Mesendoderm (in vitro differentiated cells): ENCODE measurements around the gene ST3GAL4.

Experiments
- DNase-seq: peaks from one replicate; pipeline ENCODE4 v3.0.0; 2013
- H2AK5ac ChIP-seq: 2 replicates; pipeline ENCODE4 v1.6.1; 2013; ENCODE audit warnings: low read length, inconsistent platforms
- H2BK120ac ChIP-seq: 2 replicates; pipeline ENCODE4 v1.6.1; 2013; ENCODE audit warnings: low read depth, mild to moderate bottlenecking, low read length, moderate library complexity, mixed read lengths
- H2BK15ac ChIP-seq: replicated peaks from 2 replicates; pipeline ENCODE4 v1.6.1; 2013; ENCODE audit warnings: low read depth, mild to moderate bottlenecking, moderate library complexity
- H2BK5ac ChIP-seq: 2 replicates; pipeline ENCODE4 v1.6.1; 2013; ENCODE audit warnings: low read length, inconsistent platforms
- H3K18ac ChIP-seq: 2 replicates; pipeline ENCODE4 v1.6.1; 2013; ENCODE audit warnings: mild to moderate bottlenecking, low read length, mixed read lengths
- H3K23ac ChIP-seq: one replicate; pipeline ENCODE4 v1.6.1; 2013; ENCODE audit warnings: low read length
- H3K27ac ChIP-seq: 2 replicates; pipeline ENCODE4 v1.5.1; 2013; ENCODE audit warnings: low read depth, mild to moderate bottlenecking, inconsistent platforms, low read length, moderate library complexity
- H3K27me3 ChIP-seq: 2 replicates; pipeline ENCODE4 v1.6.1; 2013; ENCODE audit warnings: low read length, control low read depth, mild to moderate bottlenecking, inconsistent platforms; ENCODE audit not compliant: insufficient read depth, poor library complexity
- H3K36me3 ChIP-seq: 2 replicates; pipeline ENCODE4 v1.6.1; 2013; ENCODE audit warnings: low read length, inconsistent platforms; ENCODE audit not compliant: control insufficient read depth, insufficient read depth
- H3K4ac ChIP-seq: one replicate; pipeline ENCODE4 v1.6.1; 2013; ENCODE audit warnings: low read depth, mild to moderate bottlenecking, low read length, moderate library complexity
- H3K4me1 ChIP-seq: 2 replicates; pipeline ENCODE4 v1.6.1; 2013; ENCODE audit warnings: low read depth, low read length, inconsistent platforms; ENCODE audit not compliant: control insufficient read depth
- H3K4me2 ChIP-seq: 2 replicates; pipeline ENCODE4 v1.6.1; 2013; ENCODE audit warnings: low read length
- H3K4me3 ChIP-seq: 2 replicates; pipeline ENCODE4 v1.5.1; 2013; ENCODE audit warnings: mild to moderate bottlenecking, low read length
- H3K56ac ChIP-seq: one replicate; pipeline ENCODE4 v1.6.1; 2013; ENCODE audit warnings: low read length
- H3K79me1 ChIP-seq: 2 replicates; pipeline ENCODE4 v1.6.1; 2013; ENCODE audit warnings: low read length, inconsistent platforms
- H3K79me2 ChIP-seq: 2 replicates; pipeline ENCODE4 v1.6.1; 2013; ENCODE audit warnings: mild to moderate bottlenecking, low read length; ENCODE audit not compliant: control insufficient read depth, insufficient read depth
- H3K9ac ChIP-seq: 2 replicates; pipeline ENCODE4 v1.6.1; 2013; ENCODE audit warnings: low read length, inconsistent platforms
- H4K5ac ChIP-seq: one replicate; pipeline ENCODE4 v1.6.1; 2013; ENCODE audit warnings: low read length
- H4K8ac ChIP-seq: one replicate; pipeline ENCODE4 v1.6.1; 2013; ENCODE audit warnings: low read depth, mild to moderate bottlenecking, control low read depth, low read length, moderate library complexity
- WGBS: extraction: QIAGEN DNeasy Blood & Tissue Kit; methylation state at CpG from one replicate; pipeline ENCODE4 v1.1.7; 2013; ENCODE audit warnings: low lambda C conversion rate, missing lambda C conversion rate; ENCODE audit not compliant: insufficient coverage; ENCODE audit errors: extremely low coverage; 5-methylcytosine and 5-hydroxymethylcytosine counted together

Gene ST3GAL4

DNA sequence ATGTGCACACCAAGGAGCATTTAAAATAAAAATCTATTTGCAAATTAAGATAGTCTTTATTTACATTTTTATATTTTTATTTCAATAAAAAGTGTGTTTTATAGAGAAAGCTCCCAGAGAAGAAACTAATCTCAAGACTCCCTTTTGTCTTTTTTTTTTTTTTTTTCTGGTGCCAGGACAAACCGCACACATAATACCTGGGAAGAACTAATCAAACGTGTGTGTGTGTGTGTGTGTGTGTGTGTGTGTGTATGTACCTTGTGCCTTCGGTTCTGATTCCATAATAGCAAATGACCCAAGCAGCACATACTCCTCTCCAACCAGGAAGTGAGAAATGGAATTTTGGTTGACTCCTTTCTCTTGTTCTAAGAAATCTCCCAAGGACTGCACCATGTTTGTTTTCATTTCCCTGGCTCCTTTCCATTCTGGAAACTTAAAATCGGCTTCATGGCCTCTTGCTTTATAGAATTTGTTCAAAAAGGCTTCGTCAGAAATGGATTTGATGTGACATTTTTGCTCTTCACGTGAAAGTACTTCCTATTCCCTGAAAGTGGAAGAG is 65.3 kb downstream of the ST3GAL4 start:
- Histone ChIP-seq H3K79me1 (no peaks in the 10 kb centered on the region), H2BK120ac (no peak overlapping the region), H3K27me3 (no peaks in the 10 kb centered on the region), H3K27ac (no peak overlapping the region), H3K79me2 (no peaks in the 10 kb centered on the region), H4K8ac (no peak overlapping the region), H4K5ac (no peak overlapping the region), H2BK15ac (no peak overlapping the region), H3K4me3 (no peak overlapping the region), H3K9ac (no peak overlapping the region), H3K36me3 (no peaks in the 10 kb centered on the region), H3K4ac (no peak overlapping the region), H3K4me1 (peaks cover 5% of the 10 kb centered on the region), H3K56ac (no peak overlapping the region), H2BK5ac (no peak overlapping the region), H3K18ac (no peak overlapping the region), H3K23ac (no peak overlapping the region), H2AK5ac (no peak overlapping the region), H3K4me2 (no peak overlapping the region)
- DNase-seq = no peak
- no CpG with 5 or more reads among the region's 6 CpGs for WGBS

DNA sequence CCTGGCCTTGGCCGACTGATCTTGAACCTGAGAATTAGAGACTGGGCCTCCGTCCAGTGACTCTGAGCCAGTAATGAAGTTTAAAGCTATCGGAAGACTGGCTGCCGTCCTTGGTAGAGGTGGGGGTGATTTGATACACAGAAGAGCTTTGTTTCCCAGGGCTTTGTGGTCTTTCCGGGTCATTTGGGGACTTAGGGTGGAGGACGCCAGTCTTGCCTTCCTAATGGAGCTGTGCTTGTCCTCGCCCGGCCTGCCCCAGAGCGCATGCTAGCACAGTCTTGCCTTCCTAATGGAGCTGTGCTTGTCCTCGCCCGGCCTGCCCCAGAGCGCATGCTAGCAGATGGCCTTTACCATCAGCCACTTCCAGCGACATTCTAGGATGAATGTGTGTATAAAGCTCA is 65.8 kb downstream of the ST3GAL4 start:
- no peaks in the 10 kb centered on the region for H3K79me2 ChIP-seq
- no CpG with 5 or more reads among the region's 13 CpGs for WGBS

GRCh38 chr11:126422446-126422845 is 67.0 kb downstream of the ST3GAL4 start:
- H3K79me2 ChIP-seq = no peaks in the 10 kb centered on the region
- no peak overlapping the region for H4K5ac ChIP-seq
- no peak overlapping the region for H2BK5ac ChIP-seq
- no peaks in the 10 kb centered on the region for H3K36me3 ChIP-seq
- no peak overlapping the region for H3K27ac ChIP-seq
- H3K4me2 ChIP-seq = no peak overlapping the region
- no peak overlapping the region for H2AK5ac ChIP-seq
- H3K23ac ChIP-seq = no peak overlapping the region
- WGBS = no CpG with 5 or more reads among the region's 2 CpGs
- H3K4me1 ChIP-seq = peaks cover 5% of the 10 kb centered on the region
- H3K79me1 ChIP-seq = no peaks in the 10 kb centered on the region
- H3K4ac ChIP-seq = no peak overlapping the region
- no peaks in the 10 kb centered on the region for H3K27me3 ChIP-seq
- H2BK120ac ChIP-seq = no peak overlapping the region
- no peak overlapping the region for H2BK15ac ChIP-seq
- no peak for DNase-seq
- no peak overlapping the region for H3K9ac ChIP-seq
- no peak overlapping the region for H3K18ac ChIP-seq
- no peak overlapping the region for H4K8ac ChIP-seq
- H3K56ac ChIP-seq = no peak overlapping the region
- no peak overlapping the region for H3K4me3 ChIP-seq

More for the DNA sequence above, 65.8 kb downstream of the ST3GAL4 start:
- no peak overlapping the region for H3K4me3 ChIP-seq
- H3K79me1 ChIP-seq = no peaks in the 10 kb centered on the region
- H3K4ac ChIP-seq = no peak overlapping the region
- no peak overlapping the region for H2BK15ac ChIP-seq
- H2AK5ac ChIP-seq = no peak overlapping the region
- no peak overlapping the region for H2BK120ac ChIP-seq
- H3K18ac ChIP-seq = no peak overlapping the region
- H3K27me3 ChIP-seq = no peaks in the 10 kb centered on the region
- no peak overlapping the region for H2BK5ac ChIP-seq
- no peak overlapping the region for H3K9ac ChIP-seq
- no peaks in the 10 kb centered on the region for H3K36me3 ChIP-seq
- H4K8ac ChIP-seq = no peak overlapping the region
- no peak overlapping the region for H3K23ac ChIP-seq
- H3K4me1 ChIP-seq = peaks cover 5% of the 10 kb centered on the region
- H3K4me2 ChIP-seq = no peak overlapping the region
- no peak overlapping the region for H3K56ac ChIP-seq
- H3K27ac ChIP-seq = no peak overlapping the region
- DNase-seq = no peak
- no peak overlapping the region for H4K5ac ChIP-seq

DNA sequence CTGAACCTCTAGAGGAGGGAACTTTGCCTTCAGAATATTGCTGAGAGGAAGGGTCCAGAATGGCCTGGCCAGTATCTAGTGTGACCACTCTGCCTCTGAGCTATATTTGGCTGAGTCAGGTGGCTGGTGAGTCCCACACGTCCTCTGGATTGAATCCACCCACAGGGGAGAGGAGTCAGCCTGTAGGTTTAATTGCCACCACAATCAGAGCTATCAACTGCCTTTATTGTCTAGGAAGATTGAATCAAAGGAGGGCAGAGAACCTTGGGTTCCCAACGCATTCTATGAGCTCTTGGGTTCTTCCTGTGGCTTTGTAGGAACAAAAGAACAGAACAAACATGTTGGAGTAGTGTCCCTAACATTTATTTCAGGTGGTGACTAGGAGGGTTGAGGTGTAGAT is 67.7 kb downstream of the ST3GAL4 start:
- no peak overlapping the region for H3K23ac ChIP-seq
- H3K56ac ChIP-seq = no peak overlapping the region
- H3K9ac ChIP-seq = no peak overlapping the region
- no peaks in the 10 kb centered on the region for H3K36me3 ChIP-seq
- no peaks in the 10 kb centered on the region for H3K27me3 ChIP-seq
- DNase-seq = no peak
- no peak overlapping the region for H3K4me3 ChIP-seq
- H3K4me1 ChIP-seq = peaks cover 5% of the 10 kb centered on the region
- no peak overlapping the region for H3K18ac ChIP-seq
- H3K79me1 ChIP-seq = no peaks in the 10 kb centered on the region
- H2BK5ac ChIP-seq = no peak overlapping the region
- H2BK120ac ChIP-seq = no peak overlapping the region
- H3K79me2 ChIP-seq = no peaks in the 10 kb centered on the region
- H3K4ac ChIP-seq = no peak overlapping the region
- H3K27ac ChIP-seq = no peak overlapping the region
- H2AK5ac ChIP-seq = no peak overlapping the region
- no peak overlapping the region for H2BK15ac ChIP-seq
- no peak overlapping the region for H3K4me2 ChIP-seq
- WGBS = no CpG with 5 or more reads among the region's 2 CpGs
- no peak overlapping the region for H4K5ac ChIP-seq
- no peak overlapping the region for H4K8ac ChIP-seq

DNA sequence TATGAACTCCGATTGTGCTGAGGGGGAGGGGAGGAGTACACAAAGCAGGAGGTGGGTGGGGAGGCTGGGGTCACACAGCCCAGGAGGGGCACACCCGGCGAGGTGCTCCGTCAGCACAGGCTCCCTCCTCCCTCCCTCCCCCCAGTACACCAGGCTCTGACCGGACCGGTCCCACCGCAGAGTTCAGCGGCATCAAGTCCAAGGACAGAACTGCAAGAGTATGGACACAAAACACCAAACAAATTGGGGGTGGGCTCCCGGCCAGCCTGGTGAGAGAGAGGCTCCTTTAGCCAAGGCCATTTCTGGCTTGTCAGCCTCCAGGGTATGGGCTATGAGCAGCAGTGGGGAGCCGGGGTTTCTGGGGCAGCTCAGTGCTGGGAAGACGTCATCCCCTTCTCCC is 68.3 kb downstream of the ST3GAL4 start:
- Histone ChIP-seq H4K5ac (no peak overlapping the region), H3K27ac (no peak overlapping the region), H3K18ac (no peak overlapping the region), H3K27me3 (no peaks in the 10 kb centered on the region), H3K4me2 (no peak overlapping the region), H2BK5ac (no peak overlapping the region), H3K79me2 (no peaks in the 10 kb centered on the region), H2BK120ac (no peak overlapping the region), H4K8ac (no peak overlapping the region), H3K4me1 (peaks cover 5% of the 10 kb centered on the region), H3K56ac (no peak overlapping the region), H3K79me1 (no peaks in the 10 kb centered on the region), H3K4me3 (no peak overlapping the region), H3K4ac (no peak overlapping the region), H3K23ac (no peak overlapping the region), H3K9ac (no peak overlapping the region), H3K36me3 (no peaks in the 10 kb centered on the region), H2AK5ac (no peak overlapping the region), H2BK15ac (no peak overlapping the region)
- no CpG with 5 or more reads among the region's 11 CpGs for WGBS
- no peak for DNase-seq

GRCh38 chr11:126424471-126425039 is 69.1 kb downstream of the ST3GAL4 start:
- DNase-seq = no peak
- no peak overlapping the region for H2BK5ac ChIP-seq
- H4K8ac ChIP-seq = no peak overlapping the region
- H3K4ac ChIP-seq = no peak overlapping the region
- H3K27me3 ChIP-seq = no peaks in the 10 kb centered on the region
- H2BK15ac ChIP-seq = no peak overlapping the region
- H2AK5ac ChIP-seq = no peak overlapping the region
- no peak overlapping the region for H3K23ac ChIP-seq
- no peaks in the 10 kb centered on the region for H3K79me2 ChIP-seq
- H4K5ac ChIP-seq = no peak overlapping the region
- no peaks in the 10 kb centered on the region for H3K79me1 ChIP-seq
- H3K56ac ChIP-seq = no peak overlapping the region
- H3K4me1 ChIP-seq = peaks cover 5% of the 10 kb centered on the region
- no CpG with 5 or more reads among the region's 30 CpGs for WGBS
- no peak overlapping the region for H3K27ac ChIP-seq
- H3K36me3 ChIP-seq = no peaks in the 10 kb centered on the region
- H3K9ac ChIP-seq = no peak overlapping the region
- no peak overlapping the region for H2BK120ac ChIP-seq
- H3K4me2 ChIP-seq = no peak overlapping the region
- no peak overlapping the region for H3K18ac ChIP-seq
- H3K4me3 ChIP-seq = no peak overlapping the region
